OCI-LY7 (cell line): ENCODE data around the gene SLC44A5. TPM values are rescaled to one million over a fixed set of nuclear protein-coding genes. Genes with fewer than 3 reads are reported as not detected.

ENCODE experiments used
- BruUV-seq: library from RNA; stranded (reverse); fragments of 400-500 nt; replicated peaks from 2 replicates; lab custom pipeline; 2021; lab: Mats Ljungman, UMichigan
- CTCF ChIA-PET: fragments of 300-600 bp; sonication (Branson Sonifier 250); formaldehyde crosslinking; loops from one replicate; lab custom pipeline; 2022; ENCODE audit warnings: antibody characterized with exemption; ENCODE audit not compliant: unreplicated experiment; lab: Charles Lee
- POLR2A ChIA-PET: fragments of 300-600 bp; sonication (Branson Sonifier 250); formaldehyde crosslinking; loops from one replicate; lab custom pipeline; 2022; ENCODE audit warnings: antibody characterized with exemption; lab: Charles Lee
- DNase-seq: peaks from one replicate; pipeline ENCODE4 v3.0.0-alpha.2; 2015; ENCODE audit warnings: low spot score
- H2AFZ ChIP-seq: fragments of 200-600 bp; sonication (generic), shearing (Covaris generic); 2 replicates; pipeline ENCODE4 v1.6.1; 2014; ENCODE audit warnings: mild to moderate bottlenecking, antibody characterized with exemption, low read length, moderate library complexity
- H3K27ac ChIP-seq: fragments of 200-600 bp; sonication (generic); 2 replicates; pipeline ENCODE4 v1.5.1; 2014; ENCODE audit warnings: mixed run types, low read depth, mild to moderate bottlenecking, moderate library complexity, low read length, inconsistent platforms; ENCODE audit not compliant: poor library complexity, severe bottlenecking
- H3K36me3 ChIP-seq: fragments of 200-600 bp; sonication (generic); 2 replicates; pipeline ENCODE4 v1.6.1; 2014; ENCODE audit warnings: mild to moderate bottlenecking, antibody characterized with exemption, low read length, moderate library complexity, mixed read lengths; ENCODE audit not compliant: insufficient read depth
- H3K4me1 ChIP-seq: fragments of 200-600 bp; sonication (generic); 2 replicates; pipeline ENCODE4 v1.5.1; 2014; ENCODE audit warnings: mild to moderate bottlenecking, low read length; ENCODE audit not compliant: insufficient read depth, poor library complexity, severe bottlenecking
- H3K4me2 ChIP-seq: fragments of 200-600 bp; sonication (generic); 2 replicates; pipeline ENCODE4 v1.6.1; 2014; ENCODE audit warnings: mild to moderate bottlenecking, low read length
- H3K4me3 ChIP-seq: fragments of 200-600 bp; sonication (generic); 2 replicates; pipeline ENCODE4 v1.5.1; 2014; ENCODE audit warnings: mild to moderate bottlenecking, low read depth, low read length; ENCODE audit not compliant: poor library complexity, severe bottlenecking
- H3K79me2 ChIP-seq: fragments of 200-600 bp; sonication (generic); 2 replicates; pipeline ENCODE4 v1.6.1; 2016; ENCODE audit warnings: low read depth, mild to moderate bottlenecking, low read length, moderate library complexity, mixed read lengths; ENCODE audit not compliant: insufficient read depth
- H3K9me2 ChIP-seq: fragments of 200-600 bp; sonication (generic); 2 replicates; pipeline ENCODE4 v1.6.1; 2016; ENCODE audit warnings: mild to moderate bottlenecking, low read length, mixed read lengths; ENCODE audit not compliant: insufficient read depth
- H3K9me3 ChIP-seq: fragments of 200-600 bp; sonication (generic); 2 replicates; pipeline ENCODE4 v1.6.1; 2014; ENCODE audit warnings: mild to moderate bottlenecking, mixed run types, low read length, mixed read lengths
- H4K20me1 ChIP-seq: fragments of 200-600 bp; sonication (generic); 2 replicates; pipeline ENCODE4 v1.6.1; 2014; ENCODE audit warnings: mild to moderate bottlenecking, antibody characterized with exemption, low read length, moderate library complexity, mixed read lengths; ENCODE audit not compliant: insufficient read depth
- EZH2phosphoT487 ChIP-seq: fragments of 200-600 bp; sonication (generic); IDR thresholded peaks from 2 replicates; pipeline ENCODE4 v1.6.1; 2018; ENCODE audit warnings: low read depth, borderline replicate concordance, mild to moderate bottlenecking, mixed run types, antibody characterized with exemption, low read length, moderate library complexity, mixed read lengths
- intact Hi-C: fragments of 100-400 bp; cut with micrococcal nuclease; formaldehyde crosslinking; loops from one replicate; pipeline ENCODE4 v1.10.0; 2022; ENCODE audit not compliant: unreplicated experiment
- total RNA-seq, 2 experiments: library from RNA; depleted of rRNA in 1 of 2; stranded (reverse); fragments of >200 nt in 1 of 2; shearing (Covaris generic) in 1 of 2; gene quantifications; 2 replicates each; pipeline ENCODE4 v1.2.3, GENCODE V29; 2014 to 2022
- TF ChIP-seq, protein P1 (sequence below): fragments of 200-600 bp; sonication (generic); conservative IDR thresholded peaks from 2 replicates; pipeline ENCODE4 v1.5.1; 2014; ENCODE audit warnings: mild to moderate bottlenecking, antibody characterized with exemption, low read length, moderate library complexity, mixed read lengths

The SLC44A5 gene
- total RNA-seq, 2 experiments from 2014 or later: not detected

GRCh38 chr1:75503221-75503974 lies 107.5 kb downstream of the SLC44A5 start:
- H3K27ac ChIP-seq: no peak overlapping the region
- CTCF ChIA-PET: no interaction called here
- no peak overlapping the region for H2AFZ ChIP-seq
- H3K4me2 ChIP-seq: no peak overlapping the region
- intact Hi-C loops: no loop called here
- H3K79me2 ChIP-seq: no peaks in the 10 kb centered on the region
- H3K36me3 ChIP-seq: no peaks in the 10 kb centered on the region
- no peak overlapping the region for H3K4me3 ChIP-seq
- H3K9me3 ChIP-seq: no peaks in the 10 kb centered on the region
- no peaks in the 10 kb centered on the region for H3K4me1 ChIP-seq
- no peaks in the 10 kb centered on the region for H3K9me2 ChIP-seq
- no peak for DNase-seq
- no peak for TF ChIP-seq EZH2phosphoT487
- H4K20me1 ChIP-seq: no peaks in the 10 kb centered on the region
- no TSS peak for BruUV-seq
- POLR2A ChIA-PET: no interaction called here

- H3K4me3 ChIP-seq: no peak overlapping the region
- ChIA-PET POLR2A (no interaction called here), CTCF (no interaction called here)
- H3K4me1 ChIP-seq: no peaks in the 10 kb centered on the region
- H2AFZ ChIP-seq: no peak overlapping the region
- intact Hi-C loops: no loop called here
- H3K9me3 ChIP-seq: no peaks in the 10 kb centered on the region
- H3K9me2 ChIP-seq: no peaks in the 10 kb centered on the region
- no peak for TF ChIP-seq EZH2phosphoT487
- no peaks in the 10 kb centered on the region for H3K79me2 ChIP-seq
- no peaks in the 10 kb centered on the region for H4K20me1 ChIP-seq
- H3K36me3 ChIP-seq: no peaks in the 10 kb centered on the region
- H3K27ac ChIP-seq: no peak overlapping the region
- no TSS peak for BruUV-seq
- no peak overlapping the region for H3K4me2 ChIP-seq
- DNase-seq: no peak
Measured at GRCh38 chr1:75502776-75503175, 108.1 kb downstream of the SLC44A5 start.

GRCh38 chr1:75501577-75502295 lies 109.2 kb downstream of the SLC44A5 start:
- Histone ChIP-seq H3K4me2 (no peak overlapping the region), H2AFZ (no peak overlapping the region), H3K79me2 (no peaks in the 10 kb centered on the region), H3K9me2 (no peaks in the 10 kb centered on the region), H3K36me3 (no peaks in the 10 kb centered on the region), H4K20me1 (no peaks in the 10 kb centered on the region), H3K27ac (no peak overlapping the region), H3K9me3 (no peaks in the 10 kb centered on the region), H3K4me1 (no peaks in the 10 kb centered on the region), H3K4me3 (no peak overlapping the region)
- ChIA-PET POLR2A (no interaction called here), CTCF (interaction anchor here (0.6 kb wide), 1 partner anchor 1131 kb away, joined by 3 read pairs; no protein-coding TSS in a partner anchor)
- DNase-seq: no peak
- no TSS peak for BruUV-seq
- intact Hi-C loops: no loop called here
- TF ChIP-seq EZH2phosphoT487: no peak
- TF ChIP-seq, protein P1, sequence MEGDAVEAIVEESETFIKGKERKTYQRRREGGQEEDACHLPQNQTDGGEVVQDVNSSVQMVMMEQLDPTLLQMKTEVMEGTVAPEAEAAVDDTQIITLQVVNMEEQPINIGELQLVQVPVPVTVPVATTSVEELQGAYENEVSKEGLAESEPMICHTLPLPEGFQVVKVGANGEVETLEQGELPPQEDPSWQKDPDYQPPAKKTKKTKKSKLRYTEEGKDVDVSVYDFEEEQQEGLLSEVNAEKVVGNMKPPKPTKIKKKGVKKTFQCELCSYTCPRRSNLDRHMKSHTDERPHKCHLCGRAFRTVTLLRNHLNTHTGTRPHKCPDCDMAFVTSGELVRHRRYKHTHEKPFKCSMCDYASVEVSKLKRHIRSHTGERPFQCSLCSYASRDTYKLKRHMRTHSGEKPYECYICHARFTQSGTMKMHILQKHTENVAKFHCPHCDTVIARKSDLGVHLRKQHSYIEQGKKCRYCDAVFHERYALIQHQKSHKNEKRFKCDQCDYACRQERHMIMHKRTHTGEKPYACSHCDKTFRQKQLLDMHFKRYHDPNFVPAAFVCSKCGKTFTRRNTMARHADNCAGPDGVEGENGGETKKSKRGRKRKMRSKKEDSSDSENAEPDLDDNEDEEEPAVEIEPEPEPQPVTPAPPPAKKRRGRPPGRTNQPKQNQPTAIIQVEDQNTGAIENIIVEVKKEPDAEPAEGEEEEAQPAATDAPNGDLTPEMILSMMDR: no peak
